Gastrocnemius medialis (tissue), 4 donors: Measurements from ENCODE around the gene CHST11. TPM values are rescaled to one million over a fixed set of nuclear protein-coding genes. Genes with fewer than 3 reads are reported as not detected.

ENCODE experiments used
- ATAC-seq, 2 donors: fragments of 150-250 bp; one replicate each; pipeline ENCODE4 v1.9.1; 2016
- DNase-seq, 2 donors: peaks; one replicate each; pipeline ENCODE4 v3.0.0-alpha.2; 2019
- H3K27ac ChIP-seq, 4 donors: fragments of 200-600 bp; sonication (generic); 1 replicate in 1 of 4; 2 replicates in 3 of 4; pipeline ENCODE4 v1.5.1; 2016 to 2018; ENCODE audit warnings: mild to moderate bottlenecking in 2 of 4, moderate library complexity in 1 of 4
- H3K27me3 ChIP-seq, 3 donors: fragments of 200-600 bp; sonication (generic) in 2 of 3; 1 replicate in 1 of 3; 2 replicates in 2 of 3; pipeline versions ENCODE4 v1.5.1 to v1.6.0; 2016 to 2019; ENCODE audit warnings: mild to moderate bottlenecking in 1 of 3, moderate library complexity in 1 of 3
- H3K36me3 ChIP-seq, 2 donors: fragments of 200-600 bp; sonication (generic) in 1 of 2; one replicate each; pipeline ENCODE4 v1.5.1; 2017 to 2018
- H3K4me1 ChIP-seq, 2 donors: fragments of 200-600 bp; sonication (generic) in 1 of 2; one replicate each; pipeline ENCODE4 v1.5.1; 2016 to 2017; ENCODE audit warnings: mild to moderate bottlenecking in 2 of 2
- H3K4me3 ChIP-seq, 4 donors: fragments of 200-600 bp; sonication (generic) in 3 of 4; 1 replicate in 1 of 4; 2 replicates in 3 of 4; pipeline ENCODE4 v1.5.1; 2016 to 2019; ENCODE audit warnings: mild to moderate bottlenecking in 2 of 4
- H3K9me3 ChIP-seq, 3 donors: fragments of 200-600 bp; sonication (generic) in 2 of 3; 1 replicate in 1 of 3; 2 replicates in 2 of 3; pipeline ENCODE4 v1.5.1; 2016 to 2019
- CTCF ChIP-seq, 5 experiments: fragments of 450-650 bp in 3 of 5; fragments of 200-600 bp in 2 of 5; sonication (generic) in 2 of 5; IDR thresholded peaks in 4 of 5; conservative IDR thresholded peaks in 1 of 5; 1 replicate in 4 of 5; 2 replicates in 1 of 5; pipeline ENCODE4 v1.5.1; 2016 to 2019; ENCODE audit warnings: antibody characterized with exemption in 5 of 5, mild to moderate bottlenecking in 3 of 5, moderate library complexity in 3 of 5
- POLR2A ChIP-seq, 2 donors: fragments of 450-650 bp; IDR thresholded peaks; one replicate each; pipeline ENCODE4 v1.6.1; 2017; ENCODE audit warnings: antibody characterized with exemption in 2 of 2, mild to moderate bottlenecking in 2 of 2, moderate library complexity in 2 of 2
- in situ Hi-C, 4 donors: fragments of 200-750 bp; cut with MboI; loops; one replicate each; pipeline versions ENCODE4 v1.15.0 to v1.8.0; 2017; ENCODE audit warnings: low sequenced_read_pairs in 4 of 4
- intact Hi-C: fragments of 100-400 bp; cut with DNase I; formaldehyde crosslinking; loops from one replicate; pipeline ENCODE4 v1.15.1; 2023; ENCODE audit warnings: low total_unique reads
- total RNA-seq, 4 donors: library from RNA; depleted of rRNA; stranded (reverse); fragments of >200 nt; gene quantifications; one replicate each; pipeline versions ENCODE4 v1.1.0 to v1.2.3, GENCODE V29; 2016

Gene CHST11
- total RNA-seq, 4 donors from 2014 or later: 0.17 to 2.1 (median 1.4) TPM

- ATAC-seq: no peak
- intact Hi-C loops: no loop called here
These were observed 31.1 kb upstream of the CHST11 start for GRCh38 chr12:104425614-104426013.

GRCh38 chr12:104426926-104427546, 29.7 kb upstream of the CHST11 start:
- no peak overlapping the region for H3K4me3 ChIP-seq
- H3K36me3 ChIP-seq: no peaks in the 10 kb centered on the region
- in situ Hi-C loops (no loop called here), intact Hi-C loops (no loop called here)
- H3K9me3 ChIP-seq: no peaks in the 10 kb centered on the region
- no peaks in the 10 kb centered on the region for H3K4me1 ChIP-seq
- DNase-seq (no peak), ATAC-seq (no peak)
- TF ChIP-seq CTCF (IDR thresholded peaks at IDR 0.05 in 4 of 5, conservative IDR thresholded peaks at IDR 0.05 in 1 of 5): no peak
- TF ChIP-seq POLR2A (IDR thresholded peaks at IDR 0.05): no peak
- no peak overlapping the region for H3K27ac ChIP-seq
- no peaks in the 10 kb centered on the region for H3K27me3 ChIP-seq

More at GRCh38 chr12:104425614-104426013, 31.1 kb upstream of the CHST11 start:
- Histone ChIP-seq H3K9me3 (no peaks in the 10 kb centered on the region), H3K27ac (no peak overlapping the region), H3K4me1 (no peaks in the 10 kb centered on the region), H3K36me3 (no peaks in the 10 kb centered on the region), H3K27me3 (no peaks in the 10 kb centered on the region), H3K4me3 (no peak overlapping the region)
- in situ Hi-C loops: no loop called here
- TF ChIP-seq POLR2A (IDR thresholded peaks at IDR 0.05) (no peak), CTCF (IDR thresholded peaks at IDR 0.05 in 4 of 5, conservative IDR thresholded peaks at IDR 0.05 in 1 of 5) (no peak)
- no peak for DNase-seq

DNA sequence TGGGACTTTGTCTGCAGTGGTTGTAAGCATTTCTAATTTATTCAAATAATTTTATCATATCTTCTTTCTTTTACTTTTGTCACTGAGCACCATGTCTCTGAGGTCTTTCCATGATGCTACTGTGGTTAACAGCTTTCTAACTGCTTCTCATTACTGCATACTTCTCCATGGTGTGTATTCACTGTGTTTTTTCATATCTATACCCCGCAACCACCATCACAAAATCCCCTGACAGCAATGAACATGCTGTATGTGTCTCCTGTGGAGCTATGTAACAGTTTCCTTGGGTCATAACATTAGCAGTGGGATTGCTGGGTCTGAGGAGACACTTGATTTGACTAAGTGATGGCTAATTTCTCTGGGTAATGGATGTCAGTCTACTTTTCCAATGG, 29.2 kb upstream of the CHST11 start:
- in situ Hi-C loops: no loop called here

DNA sequence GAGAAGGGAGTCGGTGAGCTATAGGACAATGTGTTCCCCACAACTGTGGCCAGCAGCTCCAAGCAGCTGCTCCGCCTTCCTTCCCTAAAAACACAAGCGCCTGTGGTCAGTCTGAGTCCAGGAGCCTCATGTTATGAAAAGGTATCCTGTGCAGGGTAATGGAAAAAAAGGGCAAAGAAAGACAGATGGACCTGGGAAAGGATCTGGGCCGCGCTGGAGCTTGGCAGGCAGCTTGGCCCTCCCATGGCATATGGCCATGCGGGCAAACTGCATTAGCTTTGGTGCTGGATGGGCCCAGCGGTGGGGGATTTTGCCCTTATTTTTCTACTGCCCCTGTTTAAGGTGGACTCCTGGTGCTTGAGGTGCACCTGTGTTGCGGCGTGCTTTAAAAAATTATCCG, 23.7 kb upstream of the CHST11 start:
- H3K36me3 ChIP-seq: no peaks in the 10 kb centered on the region
- no peak for ATAC-seq
- no peak for TF ChIP-seq POLR2A (IDR thresholded peaks at IDR 0.05)
- intact Hi-C loops (no loop called here), in situ Hi-C loops (no loop called here)
- no peaks in the 10 kb centered on the region for H3K27me3 ChIP-seq
- no peaks in the 10 kb centered on the region for H3K9me3 ChIP-seq
- no peak overlapping the region for H3K4me3 ChIP-seq
- DNase-seq: no peak
- no peak overlapping the region for H3K27ac ChIP-seq
- H3K4me1 ChIP-seq: no peaks in the 10 kb centered on the region

More for the DNA sequence above, 29.2 kb upstream of the CHST11 start:
- TF ChIP-seq CTCF (IDR thresholded peaks at IDR 0.05 in 4 of 5, conservative IDR thresholded peaks at IDR 0.05 in 1 of 5) (no peak), POLR2A (IDR thresholded peaks at IDR 0.05) (no peak)
- Histone ChIP-seq H3K27ac (no peak overlapping the region), H3K36me3 (no peaks in the 10 kb centered on the region), H3K4me3 (no peak overlapping the region), H3K27me3 (no peaks in the 10 kb centered on the region), H3K9me3 (no peaks in the 10 kb centered on the region), H3K4me1 (no peaks in the 10 kb centered on the region)
- intact Hi-C loops: no loop called here
- DNase-seq (no peak), ATAC-seq (no peak)

DNA sequence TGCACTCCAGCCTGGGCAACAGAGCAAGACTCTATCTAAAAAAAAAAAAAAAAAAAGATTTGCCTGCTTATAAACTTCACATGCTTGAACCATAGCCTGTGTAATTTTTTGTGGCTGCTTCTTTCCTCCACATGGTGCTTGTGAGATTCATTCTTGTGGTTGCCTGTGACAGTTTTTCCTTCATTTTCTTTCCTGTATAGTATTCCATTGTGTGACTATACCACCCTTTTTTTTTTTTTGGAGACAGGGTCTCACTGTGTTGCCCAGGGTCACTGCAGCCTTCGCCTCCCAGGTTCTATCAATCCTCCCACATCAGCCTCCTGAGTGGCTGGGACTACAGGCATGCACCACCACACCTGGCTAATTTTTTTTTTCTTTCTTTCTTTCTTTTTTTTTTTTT, 22.6 kb upstream of the CHST11 start:
- intact Hi-C loops (no loop called here), in situ Hi-C loops (no loop called here)
- no peak for TF ChIP-seq POLR2A (IDR thresholded peaks at IDR 0.05)
- H3K4me1 ChIP-seq: no peaks in the 10 kb centered on the region
- no peak overlapping the region for H3K4me3 ChIP-seq
- H3K36me3 ChIP-seq: no peaks in the 10 kb centered on the region
- no peak overlapping the region for H3K27ac ChIP-seq
- ATAC-seq (no peak), DNase-seq (no peak)
- H3K9me3 ChIP-seq: no peaks in the 10 kb centered on the region
- H3K27me3 ChIP-seq: no peaks in the 10 kb centered on the region

DNA sequence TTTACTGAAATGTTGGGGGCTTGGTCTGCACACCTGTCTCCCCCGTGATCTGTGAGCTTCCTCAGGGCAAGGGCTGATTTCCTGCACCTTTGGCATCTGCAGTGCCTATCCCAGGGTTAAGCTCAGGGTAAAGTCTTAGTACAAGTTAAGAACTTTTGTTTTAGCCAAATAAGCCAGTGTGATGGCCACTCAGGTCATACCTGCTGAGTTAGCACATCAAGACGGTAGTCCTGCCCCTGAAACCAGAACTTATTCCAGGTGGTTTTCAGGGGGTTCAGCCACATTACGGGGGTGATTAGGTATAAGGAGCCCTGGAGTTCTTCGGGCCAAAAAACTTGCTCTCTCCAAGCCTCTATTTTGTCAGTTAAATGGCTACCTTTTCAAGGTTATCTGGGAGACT, 21.6 kb upstream of the CHST11 start:
- Histone ChIP-seq H3K27ac (no peak overlapping the region), H3K27me3 (no peaks in the 10 kb centered on the region), H3K4me3 (no peak overlapping the region), H3K36me3 (no peaks in the 10 kb centered on the region), H3K4me1 (no peaks in the 10 kb centered on the region), H3K9me3 (no peaks in the 10 kb centered on the region)
- intact Hi-C loops (no loop called here), in situ Hi-C loops (no loop called here)
- TF ChIP-seq POLR2A (IDR thresholded peaks at IDR 0.05): no peak
- ATAC-seq (no peak), DNase-seq (no peak)
